Mononuclear cell (primary cell): ENCODE results near the gene EYA2. TPM values are rescaled to one million over a fixed set of nuclear protein-coding genes. Genes with fewer than 3 reads are reported as not detected.
"Not testable (repeated sequence)": the region's sequence is repeated elsewhere in the genome, so short reads cannot be mapped to it uniquely, and the experiment has no call there.

Experiments
- H3K27me3 ChIP-seq: 2 replicates; pipeline ENCODE4 v1.6.0; 2011; ENCODE audit warnings: low read length, control low read depth; ENCODE audit not compliant: insufficient read depth
- H3K4me1 ChIP-seq: 2 replicates; pipeline ENCODE4 v1.5.1; 2011; ENCODE audit warnings: mild to moderate bottlenecking, low read length, control low read depth; ENCODE audit not compliant: insufficient read depth
- H3K4me3 ChIP-seq: 2 replicates; pipeline ENCODE4 v1.5.1; 2011; ENCODE audit warnings: mild to moderate bottlenecking, low read length, moderate library complexity
- H3K9me3 ChIP-seq: 2 replicates; pipeline ENCODE4 v1.5.1; 2011; ENCODE audit warnings: low read depth, mild to moderate bottlenecking, control low read depth, low read length
- total RNA-seq: library from RNA; depleted of rRNA; stranded (reverse); fragments of >200 nt; gene quantifications from one replicate; pipeline ENCODE4 v1.2.3, GENCODE V29; 2012

EYA2 gene
- total RNA-seq, 1 donor: 0.10 TPM

DNA sequence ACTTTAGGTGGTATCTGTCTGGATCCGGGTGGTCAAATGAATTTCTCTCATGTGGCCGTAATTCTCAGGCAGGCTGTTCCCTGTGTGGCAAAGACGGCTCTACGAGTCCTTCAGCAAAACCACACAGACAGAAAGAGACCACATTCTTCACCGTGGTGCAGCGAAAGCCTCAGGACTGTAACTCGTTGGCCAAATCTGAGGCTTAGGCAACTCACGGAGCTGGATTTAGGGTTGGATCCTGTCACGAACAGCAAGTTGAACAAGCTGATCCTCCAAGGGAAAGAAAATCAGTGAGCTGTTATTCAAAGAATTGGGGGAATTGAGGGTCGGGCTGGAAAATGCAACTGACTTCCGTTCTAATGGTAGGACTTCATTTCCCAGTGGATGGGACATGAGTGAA lies 294.4 kb downstream of the EYA2 start:
- Histone ChIP-seq H3K4me1 (no peaks in the 10 kb centered on the region), H3K27me3 (peaks cover 13% of the 10 kb centered on the region), H3K4me3 (no peak overlapping the region), H3K9me3 (no peaks in the 10 kb centered on the region)

DNA sequence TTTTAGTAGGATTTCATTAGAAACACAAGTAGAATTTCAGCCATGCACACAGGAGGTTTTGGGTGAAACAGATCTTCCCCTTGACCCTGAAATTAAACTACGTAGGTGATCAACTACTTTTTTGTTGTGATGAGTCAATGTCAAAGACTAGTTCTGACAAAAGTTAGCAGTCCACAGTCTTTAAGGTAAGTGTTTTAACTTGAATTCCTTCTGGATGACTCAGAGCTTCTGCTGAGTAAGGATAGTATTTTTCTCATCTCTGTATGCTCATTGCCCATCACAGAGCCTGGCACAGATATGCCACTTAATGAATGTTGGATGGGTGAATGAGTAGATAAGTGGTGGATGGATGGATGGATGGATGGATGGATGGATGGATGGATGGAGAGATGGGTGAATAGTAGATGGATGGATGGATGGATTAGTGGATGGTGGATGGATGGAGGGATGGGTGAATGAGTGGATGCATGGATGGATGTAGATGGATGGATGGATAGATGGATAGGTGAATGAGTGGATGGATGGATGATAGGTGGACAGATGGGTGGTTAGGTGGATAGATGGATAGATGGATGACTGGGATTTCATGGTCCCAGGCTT lies 296.5 kb downstream of the EYA2 start:
- Histone ChIP-seq H3K27me3 (peaks cover 13% of the 10 kb centered on the region), H3K4me1 (no peaks in the 10 kb centered on the region)

DNA sequence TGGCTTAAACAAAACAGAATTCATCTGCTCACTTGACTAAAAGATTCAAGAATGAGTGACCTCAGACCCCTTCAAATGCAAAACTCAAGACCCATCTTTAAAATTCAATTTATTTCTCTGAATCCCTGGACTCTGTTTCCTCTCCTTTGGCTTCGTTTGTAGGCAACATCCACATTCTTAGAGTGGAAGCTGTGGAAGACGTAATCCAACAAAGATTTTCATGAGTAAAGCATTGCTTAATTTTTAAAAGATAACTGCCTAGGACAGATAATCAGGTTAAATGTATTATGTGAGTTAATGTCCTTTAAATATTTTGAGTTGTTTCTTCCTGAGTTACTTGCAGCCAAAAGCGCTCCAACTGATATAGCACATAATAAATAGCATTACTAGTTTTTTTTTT lies 297.3 kb downstream of the EYA2 start:
- peaks cover 3% of the 10 kb centered on the region for H3K4me1 ChIP-seq
- H3K9me3 ChIP-seq: no peaks in the 10 kb centered on the region
- peaks cover 13% of the 10 kb centered on the region for H3K27me3 ChIP-seq
- no peak overlapping the region for H3K4me3 ChIP-seq

More for the DNA sequence above, 296.5 kb downstream of the EYA2 start:
- Histone ChIP-seq H3K9me3 (no peaks in the 10 kb centered on the region), H3K4me3 (no peak overlapping the region)

DNA sequence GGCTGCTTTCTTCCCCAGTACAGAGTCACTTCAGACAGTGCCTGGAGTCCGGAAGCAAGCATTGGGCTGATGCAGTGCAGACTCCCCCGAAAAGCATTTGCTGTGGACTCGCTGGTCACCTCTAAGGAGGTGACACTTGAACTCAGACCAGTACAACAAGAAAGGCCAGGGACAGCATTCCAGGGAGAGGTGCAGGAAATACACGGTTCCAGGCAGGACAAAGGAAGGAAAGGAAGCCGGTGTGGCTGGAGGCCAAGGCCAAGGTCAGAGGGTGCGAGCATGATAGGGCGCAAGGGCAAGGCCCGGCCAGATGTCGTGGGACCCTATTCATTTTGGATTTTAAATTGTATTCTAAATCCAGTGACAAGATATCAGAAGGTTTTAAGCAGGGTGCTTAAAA lies 300.9 kb downstream of the EYA2 start:
- Histone ChIP-seq H3K4me3 (no peak overlapping the region), H3K9me3 (no peaks in the 10 kb centered on the region), H3K27me3 (no peaks in the 10 kb centered on the region), H3K4me1 (peaks cover 3% of the 10 kb centered on the region)

DNA sequence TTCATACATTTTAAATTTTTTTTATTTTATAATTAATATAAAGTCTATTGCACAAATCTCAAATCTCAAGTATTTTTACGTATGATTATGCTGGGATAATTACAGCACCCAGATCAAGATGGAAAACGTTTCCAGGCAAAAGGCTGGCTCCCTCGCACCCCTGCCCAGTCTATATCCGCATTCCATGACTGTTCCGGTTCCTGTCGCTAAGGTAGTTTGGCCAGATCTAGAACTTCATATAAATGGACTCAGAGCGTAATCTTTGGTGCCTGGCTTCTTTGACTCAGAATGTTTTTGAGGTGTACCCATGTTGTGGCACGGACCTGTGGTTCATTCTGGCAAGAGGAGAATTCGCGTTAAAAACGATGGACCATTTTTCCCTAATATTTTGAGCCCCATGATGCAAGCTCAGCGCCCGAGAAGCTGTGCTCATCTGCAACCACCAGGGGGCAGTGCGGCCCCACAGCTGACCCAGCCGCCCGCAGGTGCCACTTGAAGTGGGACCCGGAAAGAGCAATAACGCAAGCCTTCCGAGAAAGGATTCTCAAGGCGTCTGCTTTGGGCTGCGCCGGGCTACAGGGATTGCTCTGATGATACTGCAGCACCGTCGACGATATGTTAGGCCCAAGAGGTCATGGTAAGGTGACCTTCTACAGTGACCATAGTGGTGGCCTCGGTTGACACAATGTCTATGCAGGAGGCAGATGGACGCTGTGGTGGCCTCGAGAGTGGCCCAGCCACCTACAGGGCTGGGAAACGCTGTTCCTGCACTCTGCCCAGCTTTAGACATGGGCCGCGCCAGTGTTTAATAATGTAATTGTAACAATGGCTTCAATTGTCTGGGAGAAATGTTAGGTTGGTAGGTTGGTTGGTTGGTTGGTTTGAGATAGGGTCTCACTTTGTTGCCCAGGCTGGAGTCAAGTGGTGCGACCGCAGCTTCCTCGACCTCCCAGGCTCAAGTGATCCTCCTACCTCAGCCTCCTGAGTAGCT lies 301.7 kb downstream of the EYA2 start:
- no peak overlapping the region for H3K4me3 ChIP-seq
- no peaks in the 10 kb centered on the region for H3K9me3 ChIP-seq
- H3K4me1 ChIP-seq: peaks cover 3% of the 10 kb centered on the region
- no peaks in the 10 kb centered on the region for H3K27me3 ChIP-seq

DNA sequence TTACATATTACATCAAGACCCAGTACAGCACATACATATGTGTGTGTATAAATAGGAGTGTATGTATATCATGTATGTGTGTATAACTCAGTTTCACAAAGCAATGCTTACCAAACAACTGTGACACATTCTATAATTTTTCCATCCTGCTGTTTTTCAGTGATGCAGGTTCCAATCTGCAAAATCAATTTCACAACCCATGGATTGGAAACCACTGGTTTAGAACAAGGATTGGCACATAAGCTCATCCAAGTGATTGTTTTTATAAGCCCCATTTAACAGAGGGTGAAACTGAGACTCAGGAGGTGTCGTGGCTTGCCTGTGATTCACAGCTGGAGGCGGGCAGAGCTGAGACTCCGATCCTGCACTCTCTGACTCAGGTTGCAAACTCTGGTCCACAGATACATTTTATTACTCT lies 303.6 kb downstream of the EYA2 start:
- H3K9me3 ChIP-seq: no peaks in the 10 kb centered on the region
- peaks cover 3% of the 10 kb centered on the region for H3K4me1 ChIP-seq
- no peak overlapping the region for H3K4me3 ChIP-seq
- H3K27me3 ChIP-seq: no peaks in the 10 kb centered on the region

DNA sequence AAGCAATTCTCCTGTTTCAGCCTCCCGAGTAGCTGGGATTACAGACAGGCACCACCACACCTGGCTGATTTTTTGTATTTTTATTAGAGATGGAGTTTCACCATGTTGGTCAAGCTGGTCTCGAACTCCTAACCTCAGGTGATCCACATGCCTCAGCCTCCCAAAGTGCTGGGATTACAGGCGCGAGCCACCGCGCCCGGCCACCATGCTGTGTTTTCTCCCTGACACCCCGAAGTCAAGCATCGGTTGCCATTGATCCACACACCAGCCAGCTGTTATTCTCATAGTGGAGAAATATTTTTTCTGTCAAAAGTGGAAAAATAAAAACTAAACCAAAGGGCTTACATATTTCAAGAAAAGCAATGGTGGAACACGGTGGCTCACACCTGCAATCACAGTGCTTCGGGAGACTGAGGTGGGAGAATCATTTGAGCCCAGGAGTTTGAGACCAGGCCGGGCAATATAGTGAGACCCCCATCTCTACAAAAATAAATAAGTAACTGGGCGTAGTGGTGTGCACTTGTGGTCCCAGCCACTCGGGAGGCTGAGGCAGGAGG lies 304.4 kb downstream of the EYA2 start:
- no peaks in the 10 kb centered on the region for H3K27me3 ChIP-seq
- H3K4me3 ChIP-seq: no peak overlapping the region
- H3K4me1 ChIP-seq: peaks cover 3% of the 10 kb centered on the region
- no peaks in the 10 kb centered on the region for H3K9me3 ChIP-seq

DNA sequence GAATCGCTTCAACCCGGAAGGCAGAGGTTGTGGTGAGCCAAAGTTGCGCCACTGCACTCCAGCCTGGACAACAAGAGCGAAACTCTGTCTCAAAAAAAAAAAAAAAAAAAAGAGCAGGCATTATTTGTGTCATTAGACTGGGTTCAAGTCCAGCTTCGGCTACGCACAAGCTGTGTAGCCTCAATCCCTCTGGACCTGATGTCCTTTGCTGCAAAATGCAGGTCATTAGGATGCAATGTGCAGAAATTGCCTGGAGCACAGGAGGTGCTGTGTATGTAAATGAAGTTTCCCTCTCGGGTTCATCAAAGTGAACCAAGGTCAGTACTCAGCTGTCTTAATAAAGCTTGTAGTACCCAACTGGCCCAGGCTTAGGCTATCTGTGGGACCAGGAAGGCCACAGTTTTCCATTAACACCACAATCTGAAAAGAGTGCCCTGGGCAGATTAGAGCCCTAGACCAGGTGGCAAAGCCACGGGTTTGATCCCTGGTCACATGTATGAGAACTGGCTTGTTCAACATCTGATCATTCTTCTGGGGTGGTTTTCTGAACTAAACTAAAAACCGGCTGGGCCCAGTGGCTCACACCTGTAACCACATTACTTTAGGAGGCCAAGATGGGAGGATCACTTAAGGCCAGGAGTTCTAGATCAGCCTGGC lies 306.6 kb downstream of the EYA2 start:
- H3K4me1 ChIP-seq: peaks cover 3% of the 10 kb centered on the region
- no peaks in the 10 kb centered on the region for H3K27me3 ChIP-seq
- no peak overlapping the region for H3K4me3 ChIP-seq
- no peaks in the 10 kb centered on the region for H3K9me3 ChIP-seq

DNA sequence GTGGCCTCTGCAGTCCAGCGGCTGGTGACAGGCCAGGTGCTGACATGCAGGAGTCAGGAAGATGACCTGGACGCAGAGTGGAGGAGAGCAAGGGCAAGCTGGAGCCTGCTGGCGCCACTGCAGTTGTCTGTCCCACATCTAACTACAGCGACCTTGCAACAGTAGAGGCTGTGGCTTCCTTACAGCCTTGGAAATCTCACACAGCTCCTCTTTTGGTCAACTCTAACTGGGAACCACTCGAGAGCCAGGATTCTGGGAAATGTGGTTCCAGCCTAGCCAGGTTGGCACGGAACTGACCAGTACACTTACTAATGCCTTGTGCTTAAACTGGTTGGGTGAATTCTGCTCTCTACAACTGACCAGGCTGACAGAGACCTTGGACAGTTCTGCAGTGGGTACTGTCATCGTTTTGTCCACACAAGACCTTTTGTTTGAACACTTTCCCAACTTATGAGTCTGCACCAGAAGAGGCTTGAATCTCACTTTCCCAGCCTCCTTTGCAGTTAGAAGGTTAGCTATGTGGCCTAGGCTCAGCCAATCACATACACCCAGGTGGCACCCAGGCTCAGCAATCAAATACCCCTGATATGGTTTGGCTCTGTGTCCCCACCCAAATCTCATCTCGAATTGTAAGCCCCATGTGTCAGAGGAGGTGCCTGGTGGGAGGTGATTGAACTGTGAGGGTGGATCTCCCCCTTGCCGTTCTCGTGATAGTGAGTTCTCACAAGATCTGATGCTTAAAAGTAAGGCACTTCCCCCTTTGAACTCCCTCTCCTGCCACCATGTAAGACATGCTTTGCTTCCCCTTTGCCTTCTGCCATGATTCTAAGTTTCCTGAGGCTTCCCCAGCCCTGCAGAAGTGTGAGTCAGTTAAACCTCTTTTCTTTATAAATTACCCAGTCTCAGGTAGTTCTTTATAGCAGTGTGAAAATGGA lies 308.4 kb downstream of the EYA2 start:
- no peaks in the 10 kb centered on the region for H3K4me1 ChIP-seq
- H3K9me3 ChIP-seq: no peaks in the 10 kb centered on the region

DNA sequence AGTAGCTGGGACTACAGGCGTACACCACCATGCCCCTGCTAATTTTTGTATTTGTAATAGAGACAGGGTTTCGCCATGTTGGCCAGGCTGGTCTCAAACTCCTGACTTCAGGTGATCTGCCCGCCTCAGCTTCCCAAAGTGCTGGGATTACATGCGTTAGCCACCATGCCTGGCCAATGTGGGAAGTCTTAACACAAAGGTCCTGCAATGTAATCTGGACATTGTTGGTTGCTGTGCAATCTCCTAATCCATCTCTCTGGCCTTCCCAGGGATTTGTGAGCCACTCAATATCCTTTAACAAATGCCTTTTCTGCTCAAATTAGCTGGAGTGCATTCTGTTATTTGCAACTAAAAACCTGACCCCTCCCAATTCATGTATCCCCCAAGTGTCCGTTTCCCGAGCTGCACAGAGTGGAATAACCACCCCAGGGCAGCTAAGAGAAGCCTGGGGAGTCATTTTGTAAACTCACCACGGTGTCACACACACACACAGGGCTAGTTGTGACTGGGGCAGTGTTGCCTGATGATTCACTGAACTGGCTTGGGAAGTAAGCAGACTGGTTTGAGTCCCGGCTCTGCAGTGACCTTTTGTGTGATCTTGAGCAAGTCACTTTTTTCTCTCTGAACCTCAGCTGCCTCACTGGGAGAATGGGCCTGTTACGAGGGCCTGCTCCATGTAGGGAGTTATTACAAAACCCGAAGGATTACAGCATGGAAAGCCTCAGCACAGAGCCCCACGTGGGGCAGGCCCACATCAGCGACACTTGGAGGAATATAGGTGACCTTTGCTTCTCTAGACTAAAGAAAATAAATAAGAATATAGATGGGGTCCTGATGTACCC lies 309.6 kb downstream of the EYA2 start:
- H3K4me3 ChIP-seq: no peak overlapping the region
- H3K4me1 ChIP-seq: no peaks in the 10 kb centered on the region
- H3K9me3 ChIP-seq: no peaks in the 10 kb centered on the region

More for the DNA sequence above, 308.4 kb downstream of the EYA2 start:
- Histone ChIP-seq H3K27me3 (no peaks in the 10 kb centered on the region), H3K4me3 (no peak overlapping the region)

DNA sequence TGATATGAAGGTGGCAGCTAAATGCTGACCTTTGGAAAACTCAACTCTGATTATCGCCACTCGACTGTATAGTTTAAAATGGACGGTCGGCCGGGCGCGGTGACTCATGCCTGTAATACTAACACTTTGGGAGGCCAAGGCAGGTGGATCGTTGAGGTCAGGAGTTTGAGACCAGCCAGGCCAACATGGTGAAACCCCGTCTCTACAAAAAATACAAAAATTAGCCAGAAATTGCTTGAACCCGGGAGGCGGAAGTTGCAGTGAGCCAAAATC lies 310.1 kb downstream of the EYA2 start:
- not testable (repeated sequence) for H3K4me1 ChIP-seq, H3K27me3 ChIP-seq, H3K4me3 ChIP-seq, H3K9me3 ChIP-seq

More for the DNA sequence above, 309.6 kb downstream of the EYA2 start:
- no peaks in the 10 kb centered on the region for H3K27me3 ChIP-seq

DNA sequence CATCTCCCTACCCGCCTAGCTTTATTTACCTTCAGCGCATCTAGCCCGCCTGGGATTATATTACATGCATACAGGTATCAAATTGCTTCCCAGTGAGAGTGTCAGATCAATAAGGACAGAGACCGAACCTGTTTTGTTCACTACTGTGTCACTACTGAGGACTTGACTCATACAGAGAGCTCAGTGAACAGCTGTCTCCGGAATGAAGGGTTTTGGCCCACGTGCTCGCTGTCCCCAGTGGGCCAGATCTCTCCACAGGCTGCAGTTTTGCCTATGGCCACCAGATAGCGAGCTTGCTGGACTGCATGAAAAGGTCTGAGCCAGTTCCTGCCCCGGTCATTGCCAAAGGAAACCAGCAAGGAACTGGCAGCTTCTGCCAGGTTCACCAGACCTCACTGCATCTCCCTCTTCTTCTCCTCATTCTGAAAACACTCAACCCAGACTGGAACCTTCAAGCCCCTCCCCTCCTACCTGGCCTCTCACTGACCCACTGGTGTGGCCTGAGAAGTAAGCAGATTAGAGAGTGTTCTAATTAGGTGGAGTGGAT lies 311.0 kb downstream of the EYA2 start:
- no peak overlapping the region for H3K4me3 ChIP-seq
- no peaks in the 10 kb centered on the region for H3K27me3 ChIP-seq
- H3K9me3 ChIP-seq: no peaks in the 10 kb centered on the region
- H3K4me1 ChIP-seq: no peaks in the 10 kb centered on the region

DNA sequence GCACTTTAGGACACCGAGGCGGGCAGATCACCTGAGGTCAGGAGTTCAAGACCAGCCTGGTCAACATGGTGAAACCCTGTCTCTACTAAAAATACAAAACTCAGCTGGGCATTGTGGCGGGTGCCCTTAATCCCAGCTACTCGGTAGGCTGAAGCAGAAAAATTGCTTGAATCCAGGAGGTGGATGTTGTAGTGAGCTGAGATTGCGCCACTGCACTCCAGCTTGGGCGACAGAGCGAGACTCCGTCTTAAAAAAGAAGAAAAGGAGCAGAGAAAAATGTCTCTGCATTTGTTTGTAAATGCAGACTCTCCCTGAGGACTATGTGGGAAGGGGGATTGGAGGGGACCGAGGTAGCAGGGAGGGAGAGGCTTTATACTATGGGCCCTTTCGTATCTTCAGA lies 311.9 kb downstream of the EYA2 start:
- H3K4me3 ChIP-seq, H3K9me3 ChIP-seq, H3K27me3 ChIP-seq, H3K4me1 ChIP-seq: not testable (repeated sequence)
